GM18858 (cell line): ENCODE results near the gene FAM222A.

Experiments used
- ATAC-seq: cut with Tn5 transposase; IDR thresholded peaks from one replicate; pipeline ENCODE4 v1.9.1; 2021; ENCODE audit not compliant: unreplicated experiment

The FAM222A gene

GRCh38 chr12:109758426-109759420 lies 45.1 kb downstream of the FAM222A start:
- ATAC-seq, result no peak

- ATAC-seq, result no peak
Observed at GRCh38 chr12:109759595-109759994, 46.0 kb downstream of the FAM222A start.

- ATAC-seq, result no peak
Observed at GRCh38 chr12:109760031-109760929, 46.7 kb downstream of the FAM222A start.

- ATAC-seq, result no peak
Observed at GRCh38 chr12:109760930-109761921, 47.6 kb downstream of the FAM222A start.

- no peak for ATAC-seq
Observed at GRCh38 chr12:109762071-109762672, 48.5 kb downstream of the FAM222A start.

- no peak for ATAC-seq
Observed at GRCh38 chr12:109762673-109763191, 49.1 kb downstream of the FAM222A start.

- no peak for ATAC-seq
Observed at GRCh38 chr12:109763201-109763841, 49.7 kb downstream of the FAM222A start.

- ATAC-seq, result no peak
Observed at GRCh38 chr12:109764123-109764522, 50.5 kb downstream of the FAM222A start.

GRCh38 chr12:109764776-109765445 lies 51.3 kb downstream of the FAM222A start:
- ATAC-seq, result no peak

GRCh38 chr12:109765446-109765810 lies 51.8 kb downstream of the FAM222A start:
- ATAC-seq, result no peak

GRCh38 chr12:109766251-109766778 lies 52.7 kb downstream of the FAM222A start:
- no peak for ATAC-seq

- ATAC-seq, result no peak
Observed at GRCh38 chr12:109767456-109767855, 53.8 kb downstream of the FAM222A start.

GRCh38 chr12:109767991-109768900 lies 54.6 kb downstream of the FAM222A start:
- no peak for ATAC-seq

- ATAC-seq, result no peak
Observed at GRCh38 chr12:109768901-109769670, 55.5 kb downstream of the FAM222A start.

- no peak for ATAC-seq
Observed at GRCh38 chr12:109770104-109770860, 56.7 kb downstream of the FAM222A start.
